IMR-90 (cell line): ENCODE data around the gene SLC7A6OS. TPM values are rescaled to one million over a fixed set of nuclear protein-coding genes. Genes with fewer than 3 reads are reported as not detected.

Experiments used
- ATAC-seq: fragments of 200-7000 bp; cut with Tn5 transposase; 2 replicates; pipeline ENCODE4 v1.9.1; 2020; ENCODE audit warnings: low read depth, mild to moderate bottlenecking, moderate library complexity
- BruUV-seq: library from RNA; stranded (reverse); fragments of 400-500 nt; replicated peaks from 2 replicates; lab custom pipeline; 2021; lab: Mats Ljungman, UMichigan
- CTCF ChIA-PET: fragments of 300-600 bp; formaldehyde crosslinking; extraction: SDS; loops from one replicate; lab custom pipeline; 2021; ENCODE audit warnings: antibody characterized with exemption; lab: Yijun Ruan, JAX
- POLR2A ChIA-PET: fragments of 300-600 bp; sonication (Branson Sonifier 250); formaldehyde crosslinking; loops from one replicate; lab custom pipeline; 2022; ENCODE audit warnings: antibody characterized with exemption; ENCODE audit not compliant: unreplicated experiment; lab: Charles Lee
- DNase-seq: peaks from one replicate; pipeline ENCODE4 v3.0.0; 2013
- H2AFZ ChIP-seq: replicated peaks from 2 replicates; pipeline ENCODE3; 2013; ENCODE audit warnings: low read length, mild to moderate bottlenecking; ENCODE audit not compliant: poor library complexity
- H2AK5ac ChIP-seq: 2 replicates; pipeline ENCODE4 v1.6.1; 2013; ENCODE audit warnings: low read depth, low read length, inconsistent platforms
- H2AK9ac ChIP-seq: replicated peaks from 2 replicates; pipeline ENCODE3; 2013; ENCODE audit warnings: mild to moderate bottlenecking, low read depth, low read length, moderate library complexity; ENCODE audit not compliant: poor library complexity
- H2BK120ac ChIP-seq: 2 replicates; pipeline ENCODE4 v1.6.1; 2013; ENCODE audit warnings: low read depth, low read length, inconsistent platforms
- H2BK15ac ChIP-seq: 3 replicates; pipeline ENCODE4 v1.6.1; 2013; ENCODE audit warnings: low read depth, low read length, inconsistent platforms
- H2BK20ac ChIP-seq: 2 replicates; pipeline ENCODE4 v1.6.1; 2013; ENCODE audit warnings: low read depth, mild to moderate bottlenecking, inconsistent platforms, low read length, moderate library complexity
- H2BK5ac ChIP-seq: 2 replicates; pipeline ENCODE4 v1.6.1; 2013; ENCODE audit warnings: mild to moderate bottlenecking, low read depth, low read length, inconsistent platforms; ENCODE audit not compliant: poor library complexity, severe bottlenecking
- H3K14ac ChIP-seq: replicated peaks from 2 replicates; pipeline ENCODE4 v1.6.1; 2013; ENCODE audit warnings: low read depth, low read length, inconsistent platforms
- H3K18ac ChIP-seq: 2 replicates; pipeline ENCODE4 v1.6.1; 2013; ENCODE audit warnings: low read depth, low read length, control low read depth
- H3K23ac ChIP-seq: 2 replicates; pipeline ENCODE4 v1.6.1; 2013; ENCODE audit warnings: low read depth, low read length, inconsistent platforms
- H3K27ac ChIP-seq: 2 replicates; pipeline ENCODE4 v1.5.1; 2013; ENCODE audit warnings: mild to moderate bottlenecking, control low read depth, low read length; ENCODE audit not compliant: insufficient read depth
- H3K27me3 ChIP-seq: 2 replicates; pipeline ENCODE4 v1.6.1; 2013; ENCODE audit warnings: low read length; ENCODE audit not compliant: control insufficient read depth, insufficient read depth
- H3K36me3 ChIP-seq: 2 replicates; pipeline ENCODE4 v1.6.1; 2013; ENCODE audit warnings: low read length, mixed read lengths; ENCODE audit not compliant: control insufficient read depth, insufficient read depth
- H3K4ac ChIP-seq: 2 replicates; pipeline ENCODE4 v1.6.1; 2013; ENCODE audit warnings: low read depth, low read length, inconsistent platforms
- H3K4me1 ChIP-seq: 2 replicates; pipeline ENCODE4 v1.6.1; 2013; ENCODE audit warnings: low read length, mixed read lengths; ENCODE audit not compliant: control insufficient read depth, insufficient read depth
- H3K4me2 ChIP-seq: 2 replicates; pipeline ENCODE4 v1.6.1; 2013; ENCODE audit warnings: low read depth, mild to moderate bottlenecking, control low read depth, low read length, moderate library complexity
- H3K4me3 ChIP-seq: 2 replicates; pipeline ENCODE4 v1.5.1; 2013; ENCODE audit warnings: low read depth, mild to moderate bottlenecking, control low read depth, low read length, moderate library complexity; ENCODE audit not compliant: insufficient read depth
- H3K56ac ChIP-seq: 2 replicates; pipeline ENCODE4 v1.6.1; 2013; ENCODE audit warnings: low read length, inconsistent platforms; ENCODE audit not compliant: insufficient read depth; ENCODE audit errors: extremely low read depth
- H3K79me1 ChIP-seq, 2 experiments: 2 replicates each; pipeline ENCODE4 v1.6.1; 2013; ENCODE audit warnings: low read length in 2 of 2, inconsistent platforms in 1 of 2, low read depth in 1 of 2
- H3K9ac ChIP-seq: 2 replicates; pipeline ENCODE4 v1.6.1; 2013; ENCODE audit warnings: low read depth, low read length, control low read depth
- H3K9me1 ChIP-seq: 2 replicates; pipeline ENCODE4 v1.6.1; 2013; ENCODE audit warnings: low read length, inconsistent platforms; ENCODE audit not compliant: insufficient read depth
- H3K9me3 ChIP-seq: 2 replicates; pipeline ENCODE4 v1.6.1; 2013; ENCODE audit warnings: low read length; ENCODE audit not compliant: control insufficient read depth, insufficient read depth
- H4K20me1 ChIP-seq: 2 replicates; pipeline ENCODE4 v1.6.1; 2013; ENCODE audit warnings: low read length, inconsistent platforms; ENCODE audit not compliant: insufficient read depth
- H4K5ac ChIP-seq: 2 replicates; pipeline ENCODE4 v1.6.1; 2013; ENCODE audit warnings: mild to moderate bottlenecking, low read depth, low read length, control low read depth
- H4K8ac ChIP-seq, 2 experiments: 2 replicates each; pipeline ENCODE4 v1.6.1; 2013; ENCODE audit warnings: low read depth in 2 of 2, low read length in 2 of 2, control low read depth in 1 of 2, inconsistent platforms in 1 of 2
- H4K91ac ChIP-seq: 2 replicates; pipeline ENCODE4 v1.6.1; 2013; ENCODE audit warnings: low read depth, low read length, inconsistent platforms; ENCODE audit not compliant: insufficient read depth
- BHLHE40 ChIP-seq: fragments of 150-350 bp; IDR thresholded peaks from 2 replicates; pipeline ENCODE4 v1.6.1; 2016; ENCODE audit warnings: mild to moderate bottlenecking, low read depth, low read length
- CEBPB ChIP-seq: IDR thresholded peaks from 2 replicates; pipeline ENCODE4 v1.6.1; 2012; ENCODE audit warnings: low read depth, low read length, improper control_type of control experiment
- CHD1 ChIP-seq: IDR thresholded peaks from 2 replicates; pipeline ENCODE4 v1.6.1; 2012; ENCODE audit warnings: low read depth, low read length, improper control_type of control experiment
- ELK1 ChIP-seq: fragments of 150-350 bp; IDR thresholded peaks from 2 replicates; pipeline ENCODE4 v1.6.1; 2016; ENCODE audit warnings: low read depth, mild to moderate bottlenecking, low read length, moderate library complexity, borderline replicate concordance
- FOS ChIP-seq: fragments of 150-350 bp; IDR thresholded peaks from 2 replicates; pipeline ENCODE4 v1.6.1; 2016; ENCODE audit warnings: low read depth, low read length
- MAFK ChIP-seq: IDR thresholded peaks from 2 replicates; pipeline ENCODE4 v1.6.1; 2012; ENCODE audit warnings: low read depth, low read length, improper control_type of control experiment
- MAZ ChIP-seq: IDR thresholded peaks from 2 replicates; pipeline ENCODE4 v1.6.1; 2012; ENCODE audit warnings: low read depth, mild to moderate bottlenecking, low read length, improper control_type of control experiment, moderate library complexity, borderline replicate concordance
- MXI1 ChIP-seq: IDR thresholded peaks from 2 replicates; pipeline ENCODE4 v1.6.1; 2012; ENCODE audit warnings: low read depth, mild to moderate bottlenecking, low read length, moderate library complexity, borderline replicate concordance
- NFE2L2 ChIP-seq: fragments of 150-350 bp; IDR thresholded peaks from 2 replicates; pipeline ENCODE4 v1.6.1; 2016; ENCODE audit warnings: low read depth, mild to moderate bottlenecking, low read length
- POLR2A ChIP-seq: IDR thresholded peaks from 2 replicates; pipeline ENCODE4 v1.6.1; 2012; ENCODE audit warnings: mild to moderate bottlenecking, low read depth, low read length
- RAD21 ChIP-seq: IDR thresholded peaks from 2 replicates; pipeline ENCODE4 v1.6.1; 2012; ENCODE audit warnings: low read length, improper control_type of control experiment
- RCOR1 ChIP-seq: IDR thresholded peaks from 2 replicates; pipeline ENCODE4 v1.6.1; 2012; ENCODE audit warnings: mild to moderate bottlenecking, low read length, improper control_type of control experiment; ENCODE audit not compliant: insufficient replicate concordance
- RFX5 ChIP-seq: IDR thresholded peaks from 2 replicates; pipeline ENCODE4 v1.8.0; 2012; ENCODE audit warnings: low read depth, mild to moderate bottlenecking, low read length, moderate library complexity
- SMC3 ChIP-seq: fragments of 150-350 bp; IDR thresholded peaks from 2 replicates; pipeline ENCODE4 v1.6.1; 2016; ENCODE audit warnings: low read depth, mild to moderate bottlenecking, antibody characterized with exemption, low read length, moderate library complexity
- WGBS, 2 experiments: methylation state at CpG; one replicate each; pipeline versions ENCODE4 v1.1.5 to v1.1.7; 2013; ENCODE audit warnings: missing lambda C conversion rate in 2 of 2; ENCODE audit not compliant: insufficient read length in 1 of 2; ENCODE audit errors: extremely low coverage in 2 of 2; 5-methylcytosine and 5-hydroxymethylcytosine counted together
- dilution Hi-C: fragments of 300-500 bp; cut with HindIII; formaldehyde crosslinking; loops from one replicate; pipeline ENCODE4 v1.14.3; 2018; ENCODE audit warnings: low sequenced_read_pairs; ENCODE audit not compliant: unreplicated experiment
- in situ Hi-C: fragments of 300-500 bp; cut with MboI; formaldehyde crosslinking; loops from 3 replicates; pipeline ENCODE4 v1.14.3; 2019; ENCODE audit warnings: low sequenced_read_pairs, inconsistent platforms, mixed read lengths
- intact Hi-C: fragments of 100-400 bp; cut with micrococcal nuclease; formaldehyde crosslinking; loops from 2 replicates; pipeline ENCODE4 v1.10.0; 2022
- polyA plus RNA-seq, 3 experiments: library from polyadenylated mRNA; depleted of rRNA; stranded (reverse); fragments of >200 nt; gene quantifications; 2 replicates each; pipeline ENCODE4 v1.2.3, GENCODE V29; 2012; ENCODE audit warnings: low replicate concordance in 1 of 3
- total RNA-seq: library from RNA; depleted of rRNA; stranded (reverse); fragments of >200 nt; gene quantifications from 2 replicates; pipeline ENCODE4 v1.2.3, GENCODE V29; 2012
- TF ChIP-seq, protein P1 (sequence below): fragments of 150-350 bp; IDR thresholded peaks from 2 replicates; pipeline ENCODE4 v1.6.1; 2017; ENCODE audit warnings: mild to moderate bottlenecking, antibody characterized with exemption, low read length, low read depth
- TF ChIP-seq, protein P2 (sequence below): conservative IDR thresholded peaks from 2 replicates; pipeline ENCODE4 v1.5.1; 2012; ENCODE audit warnings: mild to moderate bottlenecking, low read depth, low read length, improper control_type of control experiment

SLC7A6OS gene
- total and polyA plus RNA-seq, 2 of the 4 experiments (the other 2 are of a cell fraction), result 6.8 to 8.4 TPM

DNA sequence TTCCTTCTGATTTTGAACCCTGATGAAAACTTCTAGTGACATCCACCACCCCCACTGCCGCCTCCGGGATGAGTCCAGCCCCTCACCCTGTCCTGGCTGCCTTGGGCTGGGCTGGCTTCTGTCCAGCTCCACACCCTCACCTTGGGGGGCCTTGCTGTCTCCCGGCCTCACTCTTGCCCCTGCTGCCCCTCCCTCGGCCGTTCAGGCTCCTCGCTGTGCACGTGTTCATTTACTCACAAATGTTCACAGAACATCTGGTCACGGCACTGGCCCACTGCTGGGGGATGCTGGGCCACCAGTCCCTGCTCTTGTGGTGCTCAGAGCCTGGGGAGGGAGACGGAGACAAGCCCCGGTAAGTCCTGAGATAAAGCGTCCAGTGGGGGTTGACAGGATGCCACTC is 40.7 kb upstream of the SLC7A6OS start:
- Histone ChIP-seq H3K4me1 (no peaks in the 10 kb centered on the region), H4K20me1 (no peaks in the 10 kb centered on the region; the same call in 1 of the 2 replicates), H2AFZ (no peak overlapping the region), H4K91ac (no peak overlapping the region), H3K56ac (no peak overlapping the region), H3K23ac (no peak overlapping the region), H3K4me2 (no peak overlapping the region), H3K9me3 (no peaks in the 10 kb centered on the region), H3K36me3 (peaks cover 79% of the 10 kb centered on the region), H2BK20ac (no peak overlapping the region), H3K79me1 (no peaks in the 10 kb centered on the region; a peak in 1 of 4 replicates), H2AK9ac (no peak overlapping the region), H4K8ac (no peak overlapping the region), H2BK15ac (no peak overlapping the region), H3K4ac (no peak overlapping the region), H4K5ac (no peak overlapping the region), H3K9ac (no peak overlapping the region), H2AK5ac (no peak overlapping the region), H3K14ac (no peak overlapping the region), H3K27me3 (no peaks in the 10 kb centered on the region), H2BK5ac (no peak overlapping the region), H3K4me3 (no peak overlapping the region), H3K27ac (no peak overlapping the region), H2BK120ac (no peak overlapping the region), H3K18ac (no peak overlapping the region), H3K9me1 (no peaks in the 10 kb centered on the region)
- no peak for TF ChIP-seq BHLHE40
- TF ChIP-seq CEBPB, result no peak
- no peak for TF ChIP-seq POLR2A
- TF ChIP-seq RCOR1, result no peak
- no peak for TF ChIP-seq MAZ
- TF ChIP-seq MXI1, result no peak
- TF ChIP-seq, protein P1, sequence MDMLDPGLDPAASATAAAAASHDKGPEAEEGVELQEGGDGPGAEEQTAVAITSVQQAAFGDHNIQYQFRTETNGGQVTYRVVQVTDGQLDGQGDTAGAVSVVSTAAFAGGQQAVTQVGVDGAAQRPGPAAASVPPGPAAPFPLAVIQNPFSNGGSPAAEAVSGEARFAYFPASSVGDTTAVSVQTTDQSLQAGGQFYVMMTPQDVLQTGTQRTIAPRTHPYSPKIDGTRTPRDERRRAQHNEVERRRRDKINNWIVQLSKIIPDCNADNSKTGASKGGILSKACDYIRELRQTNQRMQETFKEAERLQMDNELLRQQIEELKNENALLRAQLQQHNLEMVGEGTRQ, result no peak
- no peak for TF ChIP-seq FOS
- no peak for TF ChIP-seq RFX5
- TF ChIP-seq SMC3, result no peak
- TF ChIP-seq NFE2L2, result no peak
- no peak for TF ChIP-seq ELK1
- no peak for TF ChIP-seq MAFK
- no peak for TF ChIP-seq CHD1
- TF ChIP-seq RAD21, result no peak
- TF ChIP-seq, protein P2, sequence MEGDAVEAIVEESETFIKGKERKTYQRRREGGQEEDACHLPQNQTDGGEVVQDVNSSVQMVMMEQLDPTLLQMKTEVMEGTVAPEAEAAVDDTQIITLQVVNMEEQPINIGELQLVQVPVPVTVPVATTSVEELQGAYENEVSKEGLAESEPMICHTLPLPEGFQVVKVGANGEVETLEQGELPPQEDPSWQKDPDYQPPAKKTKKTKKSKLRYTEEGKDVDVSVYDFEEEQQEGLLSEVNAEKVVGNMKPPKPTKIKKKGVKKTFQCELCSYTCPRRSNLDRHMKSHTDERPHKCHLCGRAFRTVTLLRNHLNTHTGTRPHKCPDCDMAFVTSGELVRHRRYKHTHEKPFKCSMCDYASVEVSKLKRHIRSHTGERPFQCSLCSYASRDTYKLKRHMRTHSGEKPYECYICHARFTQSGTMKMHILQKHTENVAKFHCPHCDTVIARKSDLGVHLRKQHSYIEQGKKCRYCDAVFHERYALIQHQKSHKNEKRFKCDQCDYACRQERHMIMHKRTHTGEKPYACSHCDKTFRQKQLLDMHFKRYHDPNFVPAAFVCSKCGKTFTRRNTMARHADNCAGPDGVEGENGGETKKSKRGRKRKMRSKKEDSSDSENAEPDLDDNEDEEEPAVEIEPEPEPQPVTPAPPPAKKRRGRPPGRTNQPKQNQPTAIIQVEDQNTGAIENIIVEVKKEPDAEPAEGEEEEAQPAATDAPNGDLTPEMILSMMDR, result no peak
- dilution Hi-C loops, result no loop called here
- no peak for DNase-seq
- intact Hi-C loops, result no loop called here
- 89% methylated on average over 4 of the region's 11 CpGs; no CpG with 5 or more reads in 1 of the 2 experiments for whole genome bisulfite sequencing, 2 experiments
- POLR2A ChIA-PET, result no interaction called here
- CTCF ChIA-PET, result no interaction called here
- no TSS peak for BruUV-seq
- ATAC-seq, result no peak
- in situ Hi-C loops, result no loop called here
